HG02610 (cell line): Measurements from ENCODE around the gene TMEM38B.
"Not testable (repeated sequence)": the region's sequence is repeated elsewhere in the genome, so short reads cannot be mapped to it uniquely, and the experiment has no call there.

ENCODE experiments used
- ATAC-seq: cut with Tn5 transposase; IDR thresholded peaks from one replicate; pipeline ENCODE4 v1.9.1; 2021; ENCODE audit warnings: mild to moderate bottlenecking, moderate library complexity; ENCODE audit not compliant: unreplicated experiment

The TMEM38B gene

DNA sequence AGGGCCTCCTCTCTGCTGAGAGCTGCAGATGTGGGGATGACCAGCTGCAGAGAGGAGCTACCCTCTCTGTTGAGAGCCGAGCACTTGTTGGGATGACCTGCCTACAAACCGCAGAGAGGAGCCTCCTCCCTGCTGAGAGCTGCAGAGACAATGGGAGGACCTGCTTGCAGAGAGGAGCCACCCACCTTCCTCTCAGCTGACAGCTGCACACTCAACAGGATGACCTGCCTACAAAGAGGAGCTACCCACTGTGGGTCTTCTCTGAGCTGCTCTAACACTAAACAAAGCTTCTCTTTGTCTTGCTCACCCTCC is 19.6 kb downstream of the TMEM38B start:
- no peak for ATAC-seq

DNA sequence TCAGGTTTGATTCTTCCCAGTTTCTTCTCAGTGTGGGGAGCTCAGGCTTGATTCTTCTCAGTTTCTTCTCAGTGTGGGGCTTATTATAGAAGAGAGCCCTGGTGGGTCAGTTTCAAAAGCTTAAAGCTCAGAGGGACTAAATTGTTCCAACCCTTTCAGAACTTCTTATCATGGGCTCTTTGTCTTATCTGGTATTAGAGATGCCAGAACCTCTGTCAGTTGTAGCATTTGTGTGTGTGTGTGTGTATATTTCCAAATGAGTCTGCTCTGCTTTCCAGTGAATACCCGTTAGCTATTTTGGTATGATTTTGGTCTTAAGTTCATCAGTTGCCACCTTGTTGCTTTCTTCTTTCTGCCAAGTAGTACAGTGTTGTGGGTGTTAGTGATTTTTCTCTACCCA is 21.8 kb downstream of the TMEM38B start:
- ATAC-seq = no peak

DNA sequence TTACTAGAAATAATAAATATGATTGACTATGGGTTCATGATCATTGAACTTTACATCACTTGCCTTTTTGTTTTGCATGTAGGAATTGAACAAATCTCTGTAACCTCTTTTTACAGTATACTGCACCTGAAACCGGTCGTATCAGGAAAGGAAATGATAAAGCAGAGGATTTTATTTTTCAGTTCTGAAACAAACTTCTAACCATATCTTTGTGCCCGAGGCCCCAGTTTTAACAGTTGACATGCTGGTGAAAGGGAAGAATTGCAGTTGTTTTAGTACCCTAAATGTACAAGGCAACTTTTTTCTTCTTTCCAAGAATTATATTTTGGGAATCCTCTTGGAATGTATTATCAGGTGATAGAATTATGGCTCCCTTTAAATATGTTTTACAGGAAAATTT is 27.8 kb downstream of the TMEM38B start:
- ATAC-seq = no peak

DNA sequence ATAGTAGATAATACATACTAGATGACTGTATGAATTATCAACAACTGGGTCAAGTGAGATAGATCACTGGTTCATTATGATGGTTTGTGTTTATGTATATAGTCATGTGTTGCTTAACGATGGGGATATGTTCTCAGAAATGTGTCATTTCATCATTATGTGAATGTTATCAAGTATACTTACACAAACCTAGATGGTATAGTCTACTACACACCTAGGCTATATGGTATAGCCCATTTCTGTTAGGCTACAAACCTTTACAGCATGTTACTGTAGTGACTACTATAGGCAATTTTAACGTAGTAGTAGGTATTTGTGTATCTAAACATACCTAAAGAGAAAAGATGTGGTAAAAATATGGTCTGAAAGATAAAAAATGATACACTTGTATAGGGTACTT is 31.0 kb downstream of the TMEM38B start:
- no peak for ATAC-seq

DNA sequence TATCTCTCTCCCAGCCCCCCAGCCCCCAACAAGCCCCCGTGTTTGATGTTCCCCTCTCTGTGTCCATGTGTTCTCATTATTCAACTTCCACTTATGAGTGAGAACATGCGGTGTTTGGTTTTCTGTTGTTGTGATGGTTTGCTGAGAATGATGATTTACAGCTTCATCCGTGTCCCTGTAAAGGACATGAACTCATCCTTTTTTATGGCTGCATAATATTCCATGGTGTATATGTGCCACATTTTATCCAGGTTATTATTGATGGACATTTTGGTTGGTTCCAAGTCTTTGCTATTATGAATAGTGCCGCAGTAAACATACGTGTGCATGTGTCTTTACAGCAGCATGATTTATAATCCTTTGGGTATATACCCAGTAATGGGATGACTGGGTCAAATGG is 33.9 kb downstream of the TMEM38B start:
- ATAC-seq = not testable (repeated sequence)

DNA sequence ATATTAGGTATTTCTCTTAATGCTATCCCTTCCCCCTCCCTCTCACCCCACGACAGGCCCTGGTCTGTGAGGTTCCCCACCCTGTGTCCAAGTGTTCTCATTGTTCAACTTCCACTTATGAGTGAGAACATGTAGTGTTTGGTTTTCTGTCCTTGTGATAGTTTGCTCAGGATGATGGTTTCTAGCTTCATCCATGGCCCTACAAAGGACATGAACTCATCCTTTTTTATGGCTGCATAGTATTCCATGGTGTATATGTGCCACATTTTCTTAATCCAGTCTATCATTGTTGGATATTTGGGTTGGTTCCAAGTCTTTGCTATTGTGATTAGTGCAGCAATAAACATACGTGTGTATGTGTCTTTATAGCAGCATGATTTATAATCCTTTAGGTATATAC is 37.1 kb downstream of the TMEM38B start:
- not testable (repeated sequence) for ATAC-seq

DNA sequence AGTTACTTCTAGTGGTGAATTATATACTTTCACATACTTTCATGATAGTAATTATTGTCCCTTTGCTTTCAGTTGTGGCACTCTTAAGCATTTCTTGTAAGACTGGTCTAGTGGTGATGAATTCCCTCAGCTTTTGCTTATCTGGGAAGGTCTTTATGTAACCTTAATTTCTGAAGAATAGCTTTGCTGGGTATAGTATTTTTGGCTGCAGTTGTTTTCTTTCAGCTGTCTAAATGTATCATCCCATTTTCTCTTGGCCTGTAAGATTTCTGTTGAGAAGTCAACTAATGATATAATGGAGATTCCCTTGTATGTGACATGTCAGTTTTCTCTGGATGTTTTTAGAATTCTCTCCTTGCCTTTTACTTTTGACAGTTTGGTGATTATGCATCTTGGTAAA is 41.0 kb downstream of the TMEM38B start:
- no peak for ATAC-seq

DNA sequence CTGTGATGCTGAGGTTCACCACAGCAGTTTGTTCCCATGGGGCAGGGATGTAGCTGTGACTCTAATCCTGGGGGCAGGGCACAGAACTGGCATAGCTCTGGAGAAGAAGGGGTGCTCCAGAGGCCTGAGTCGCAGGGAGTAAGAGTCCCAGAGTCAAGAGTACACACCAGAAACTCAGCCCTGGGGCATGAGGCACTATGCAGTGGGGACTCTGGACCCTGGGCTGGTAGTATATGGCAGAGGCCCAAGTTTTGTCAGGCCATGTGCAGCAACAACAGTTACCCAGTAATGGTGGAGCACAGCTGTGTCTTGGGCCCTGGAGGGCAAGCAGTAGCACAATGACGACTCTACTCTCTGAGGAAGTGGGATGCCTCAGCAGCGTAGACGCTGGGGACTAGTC is 42.9 kb downstream of the TMEM38B start:
- no peak for ATAC-seq

DNA sequence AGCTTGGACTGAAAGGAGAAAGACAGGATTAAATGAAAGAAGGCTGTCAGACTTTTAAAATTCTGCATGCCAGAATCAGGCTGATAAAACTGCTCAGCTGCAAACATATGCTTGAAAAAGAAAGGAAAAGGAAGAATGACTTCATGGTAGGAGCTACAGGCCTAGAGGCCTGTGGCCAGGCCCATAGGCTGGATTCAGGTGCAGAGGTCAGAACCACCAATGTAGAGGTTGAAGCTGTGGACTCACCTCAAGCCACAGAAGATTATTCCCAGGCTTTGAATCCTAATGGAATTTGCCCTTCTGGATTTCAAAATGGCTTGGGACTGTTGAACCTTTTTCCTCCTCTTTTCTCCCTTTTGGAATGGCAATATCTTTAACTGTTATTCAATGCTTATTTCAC is 47.7 kb downstream of the TMEM38B start:
- ATAC-seq = no peak

DNA sequence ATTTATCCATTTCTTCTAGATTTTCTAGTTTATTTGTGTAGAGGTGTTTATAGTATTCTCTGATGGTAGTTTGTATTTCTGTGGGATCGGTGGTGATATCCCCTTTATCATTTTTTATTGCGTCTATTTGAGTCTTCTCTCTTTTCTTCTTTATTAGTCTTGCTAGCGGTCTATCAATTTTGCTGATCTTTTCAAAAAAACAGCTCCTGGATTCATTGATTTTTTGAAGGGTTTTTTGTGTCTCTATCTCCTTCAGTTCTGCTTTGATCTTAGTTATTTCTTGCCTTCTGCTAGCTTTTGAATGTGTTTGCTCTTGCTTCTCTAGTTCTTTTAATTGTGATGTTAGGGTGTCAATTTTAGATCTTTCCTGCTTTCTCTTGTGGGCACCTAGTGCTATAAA is 53.0 kb downstream of the TMEM38B start:
- not testable (repeated sequence) for ATAC-seq

DNA sequence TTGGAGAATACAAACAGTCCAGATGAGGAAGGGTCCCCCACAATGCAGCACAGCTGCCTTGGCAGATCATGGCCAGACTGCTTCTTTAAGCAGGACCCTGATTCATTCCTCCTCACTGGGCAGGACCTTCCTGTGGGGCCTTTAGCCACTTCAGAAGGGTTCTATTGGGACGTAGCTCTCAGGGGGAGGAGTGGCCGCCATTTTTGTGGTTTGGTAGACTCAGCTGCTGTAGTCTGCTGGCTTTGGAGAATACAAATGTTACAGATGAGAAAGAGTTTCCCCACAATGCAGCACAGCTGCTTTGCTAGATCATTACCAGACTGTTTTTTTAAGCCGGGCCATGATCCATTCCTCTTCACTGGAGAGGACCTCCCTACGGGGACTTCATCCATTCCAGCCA is 57.4 kb downstream of the TMEM38B start:
- ATAC-seq = no peak

DNA sequence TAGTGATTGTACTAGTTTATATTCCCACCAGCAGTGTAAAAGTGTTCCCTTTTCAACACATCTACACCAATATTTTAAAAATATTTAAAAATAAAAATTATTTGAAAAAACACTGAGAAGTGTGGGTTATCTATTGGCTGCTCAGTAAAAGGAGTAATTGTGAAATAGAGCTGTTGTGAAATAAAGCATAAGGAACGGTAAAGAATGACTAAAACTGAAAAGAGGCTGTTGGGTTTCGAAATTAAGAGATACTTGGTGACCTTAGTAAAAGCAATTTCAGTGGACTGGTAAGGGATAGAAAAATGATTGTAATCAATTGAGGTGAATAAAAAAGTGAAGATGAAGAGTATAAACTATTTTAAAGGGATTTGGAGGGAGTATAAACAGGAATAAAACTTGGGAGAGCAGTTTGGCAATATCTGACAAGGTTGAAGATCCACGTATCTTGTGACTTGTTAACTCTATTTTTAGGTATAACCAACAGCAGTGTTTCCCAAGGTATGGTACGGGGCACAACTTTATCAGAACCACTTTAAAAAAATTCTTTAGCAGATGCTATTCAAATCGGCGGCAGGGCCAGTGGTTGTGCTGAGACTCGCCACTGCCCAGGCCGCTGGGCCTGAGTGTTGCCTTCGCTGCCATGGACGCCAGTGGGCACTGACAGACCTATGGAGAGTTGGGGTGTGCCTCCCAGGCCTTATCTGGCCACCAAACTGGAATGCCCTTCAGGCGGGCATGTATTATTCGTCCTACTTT is 63.3 kb downstream of the TMEM38B start:
- no peak for ATAC-seq

DNA sequence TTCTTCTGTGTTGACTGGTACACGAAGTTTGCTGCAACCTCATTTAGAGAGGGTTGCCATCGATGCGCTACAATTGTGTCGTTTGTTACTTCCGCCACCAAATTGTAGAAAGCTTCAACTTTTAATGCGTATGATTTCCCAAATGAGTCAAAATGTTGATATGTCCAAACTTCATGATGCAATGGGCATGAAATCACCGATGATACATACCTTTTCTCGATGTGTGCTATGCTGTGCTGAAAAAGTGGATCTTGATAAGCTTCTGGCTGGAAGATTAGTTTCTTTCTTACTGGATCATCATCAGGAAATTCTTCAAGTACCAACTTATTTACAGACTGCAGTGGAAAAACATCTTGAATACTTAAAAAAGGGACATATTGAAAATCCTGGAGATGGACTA is 65.7 kb downstream of the TMEM38B start:
- ATAC-seq = no peak

DNA sequence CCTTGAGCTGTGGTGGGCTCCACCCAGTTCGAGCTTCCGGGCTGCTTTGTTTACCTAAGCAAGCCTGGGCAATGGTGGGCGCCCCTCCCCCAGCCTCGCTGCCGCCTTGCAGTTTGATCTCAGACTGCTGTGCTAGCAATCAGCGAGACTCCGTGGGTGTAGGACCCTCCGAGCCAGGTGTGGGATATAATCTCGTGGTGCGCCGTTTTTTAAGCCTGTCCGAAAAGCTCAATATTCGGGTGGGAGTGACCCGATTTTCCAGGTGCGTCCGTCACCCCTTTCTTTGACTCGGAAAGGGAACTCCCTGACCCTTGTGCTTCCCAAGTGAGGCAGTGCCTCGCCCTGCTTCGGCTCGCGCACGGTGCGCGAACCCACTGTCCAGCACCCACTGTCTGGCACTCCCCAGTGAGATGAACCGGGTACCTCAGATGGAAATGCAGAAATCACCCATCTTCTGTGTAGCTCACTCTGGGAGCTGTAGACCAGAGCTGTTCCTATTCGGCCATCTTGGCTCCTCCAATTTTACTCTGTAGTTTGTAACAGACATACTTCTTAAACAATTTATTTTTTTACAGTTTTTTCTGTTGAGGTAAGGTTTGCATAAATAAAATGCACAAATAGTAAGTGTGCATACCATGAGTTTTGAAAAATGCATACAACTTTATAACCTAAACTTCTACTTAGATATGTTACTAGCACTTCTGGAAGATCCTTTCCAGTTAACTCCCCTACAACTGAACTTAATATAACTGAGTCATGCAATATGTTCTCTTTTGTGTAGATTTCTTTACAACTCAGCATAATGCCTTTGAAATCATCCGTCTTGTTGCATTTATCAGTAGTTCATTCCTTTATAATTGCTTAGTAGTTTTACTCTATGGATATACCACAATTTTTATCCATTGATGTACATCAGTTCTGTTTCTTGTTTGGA is 88.5 kb downstream of the TMEM38B start:
- ATAC-seq = not testable (repeated sequence)

DNA sequence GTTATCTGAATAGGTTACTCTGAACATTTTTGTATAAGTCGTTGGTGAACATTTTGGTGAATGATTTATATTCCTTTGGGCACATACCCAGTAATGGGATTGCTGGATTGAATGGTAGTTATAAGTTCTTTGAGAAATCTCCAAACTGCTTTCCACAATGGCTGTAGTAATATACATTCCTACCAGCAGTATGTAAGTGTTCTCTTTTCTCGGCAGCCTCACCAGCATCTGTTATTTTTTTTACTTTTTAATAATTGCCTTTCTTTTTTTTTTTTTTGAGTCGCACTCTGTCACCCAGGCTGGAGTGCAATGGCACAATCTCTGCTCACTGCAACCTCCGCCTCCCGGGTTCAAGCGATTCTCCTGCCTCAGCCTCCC is 89.1 kb downstream of the TMEM38B start:
- ATAC-seq = not testable (repeated sequence)

DNA sequence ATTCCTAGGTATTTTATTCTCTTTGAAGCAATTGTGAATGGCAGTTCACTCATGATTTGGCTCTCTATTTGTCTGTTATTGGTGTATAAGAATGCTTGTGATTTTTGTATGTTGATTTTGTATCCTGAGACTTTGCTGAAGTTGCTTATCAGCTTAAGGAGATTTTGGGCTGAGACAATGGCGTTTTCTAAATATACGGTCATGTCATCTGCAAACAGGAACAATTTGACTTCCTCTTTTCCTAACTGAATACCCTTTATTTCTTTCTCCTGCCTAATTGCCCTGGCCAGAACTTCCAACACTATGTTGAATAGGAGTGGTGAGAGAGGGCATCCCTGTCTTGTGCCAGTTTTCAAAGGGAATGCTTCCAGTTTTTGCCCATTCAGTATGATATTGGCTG is 92.5 kb downstream of the TMEM38B start:
- not testable (repeated sequence) for ATAC-seq

DNA sequence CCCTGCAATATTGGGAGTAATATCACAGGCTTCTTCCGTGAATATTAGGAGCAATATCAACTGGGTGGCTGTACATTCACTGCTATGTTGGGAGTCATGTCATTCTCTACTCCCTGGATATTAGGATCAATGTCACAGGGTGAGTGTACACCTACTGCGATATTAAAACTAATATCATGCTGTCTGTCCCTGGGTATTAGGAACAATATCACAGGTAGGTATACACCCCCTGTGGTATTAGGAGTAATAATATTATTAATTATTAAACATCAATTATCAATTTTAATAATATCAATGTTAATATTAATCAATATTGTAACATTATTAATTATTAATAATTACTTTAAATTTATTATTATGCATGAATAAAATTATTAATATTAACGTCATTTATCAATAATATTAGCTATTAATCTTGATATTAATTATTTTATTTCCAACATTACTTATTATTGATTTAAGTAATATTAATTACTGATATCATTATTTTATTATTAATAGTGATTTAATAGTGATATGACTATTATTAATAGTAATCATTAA is 121.9 kb downstream of the TMEM38B start:
- no peak for ATAC-seq

DNA sequence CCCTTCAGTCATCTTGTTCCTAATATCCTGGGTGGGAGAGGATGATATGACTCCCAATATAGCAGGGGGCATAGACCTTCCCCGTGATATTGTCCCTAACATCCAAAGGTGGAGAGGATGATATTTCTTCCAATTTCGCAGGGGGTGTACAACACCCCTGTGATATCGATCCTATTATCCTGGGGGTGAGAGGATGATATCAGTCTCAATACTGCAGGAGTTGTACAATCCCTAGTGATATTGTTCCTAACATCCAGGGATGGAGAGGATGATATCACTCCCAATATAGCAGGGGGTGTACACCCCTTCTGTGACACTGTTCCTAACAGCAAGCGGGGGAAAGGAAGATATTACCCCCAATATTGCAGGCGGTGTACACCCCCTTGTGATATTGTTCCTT is 122.6 kb downstream of the TMEM38B start:
- ATAC-seq = no peak

DNA sequence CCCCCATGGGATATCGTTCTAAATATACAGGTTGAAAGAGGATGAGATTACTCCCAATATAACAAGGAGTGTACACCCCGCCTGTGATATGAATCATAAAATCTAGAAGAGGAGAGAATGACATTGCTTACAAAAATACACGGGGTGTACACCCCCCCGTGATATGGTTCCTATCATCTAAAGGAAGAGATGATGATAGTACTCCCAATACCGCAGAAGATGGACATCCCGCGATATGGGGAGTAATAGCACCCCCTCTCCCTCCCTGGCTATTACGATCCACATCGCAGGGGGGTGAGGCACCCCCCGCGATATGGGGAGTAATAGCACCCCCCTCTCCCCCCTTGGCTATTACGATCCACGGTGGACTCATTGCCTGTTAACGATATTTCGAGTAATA is 124.6 kb downstream of the TMEM38B start:
- ATAC-seq = no peak

DNA sequence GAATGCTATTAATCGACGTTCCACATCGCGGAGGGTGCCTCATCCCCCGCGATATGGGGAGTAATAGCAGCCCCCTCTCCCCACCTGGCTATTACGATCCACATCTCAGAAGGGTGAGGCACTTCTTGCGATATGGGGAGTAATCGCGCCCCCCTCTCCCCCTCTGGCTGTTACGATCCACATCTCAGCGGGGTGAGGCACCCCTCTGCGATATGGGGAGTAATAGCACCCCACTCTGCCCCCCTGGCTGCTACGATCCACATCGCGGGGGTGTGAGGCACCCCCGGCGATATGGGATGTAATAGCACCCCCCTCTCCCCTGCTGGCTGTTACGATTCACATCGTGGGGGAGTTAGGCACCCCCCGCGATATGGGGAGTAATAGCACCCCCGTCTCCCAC is 128.5 kb downstream of the TMEM38B start:
- ATAC-seq = no peak
